ENCODE data around the gene KLF3.

GRCh38 chr4:38673130-38673978 is 9.4 kb downstream of the KLF3 start:
- TF ChIP-seq CTCF (IDR thresholded peaks at IDR 0.05): no peak
- no peak for TF ChIP-seq POLR2A (IDR thresholded peaks at IDR 0.05)
- TF ChIP-seq POLR2AphosphoS5 (IDR thresholded peaks at IDR 0.05): peak; percentile 78
